Stimulated activated CD8-positive, alpha-beta memory T cell treated with anti-CD3 and anti-CD28 coated beads, Interleukin-12 subunit alpha, Interleukin-12 subunit beta, amount 100 ng/mL, for 24 hours (primary cell): ENCODE results near the gene SELENOM.
"Not testable (repeated sequence)": the region's sequence is repeated elsewhere in the genome, so short reads cannot be mapped to it uniquely, and the experiment has no call there.

Experiments
- DNase-seq: peaks from one replicate; pipeline ENCODE4 v3.0.0-alpha.2; 2020; ENCODE audit errors: extremely low read depth

The SELENOM gene

GRCh38 chr22:31090217-31091085 is 16.9 kb downstream of the SELENOM start:
- DNase-seq = no peak

DNA sequence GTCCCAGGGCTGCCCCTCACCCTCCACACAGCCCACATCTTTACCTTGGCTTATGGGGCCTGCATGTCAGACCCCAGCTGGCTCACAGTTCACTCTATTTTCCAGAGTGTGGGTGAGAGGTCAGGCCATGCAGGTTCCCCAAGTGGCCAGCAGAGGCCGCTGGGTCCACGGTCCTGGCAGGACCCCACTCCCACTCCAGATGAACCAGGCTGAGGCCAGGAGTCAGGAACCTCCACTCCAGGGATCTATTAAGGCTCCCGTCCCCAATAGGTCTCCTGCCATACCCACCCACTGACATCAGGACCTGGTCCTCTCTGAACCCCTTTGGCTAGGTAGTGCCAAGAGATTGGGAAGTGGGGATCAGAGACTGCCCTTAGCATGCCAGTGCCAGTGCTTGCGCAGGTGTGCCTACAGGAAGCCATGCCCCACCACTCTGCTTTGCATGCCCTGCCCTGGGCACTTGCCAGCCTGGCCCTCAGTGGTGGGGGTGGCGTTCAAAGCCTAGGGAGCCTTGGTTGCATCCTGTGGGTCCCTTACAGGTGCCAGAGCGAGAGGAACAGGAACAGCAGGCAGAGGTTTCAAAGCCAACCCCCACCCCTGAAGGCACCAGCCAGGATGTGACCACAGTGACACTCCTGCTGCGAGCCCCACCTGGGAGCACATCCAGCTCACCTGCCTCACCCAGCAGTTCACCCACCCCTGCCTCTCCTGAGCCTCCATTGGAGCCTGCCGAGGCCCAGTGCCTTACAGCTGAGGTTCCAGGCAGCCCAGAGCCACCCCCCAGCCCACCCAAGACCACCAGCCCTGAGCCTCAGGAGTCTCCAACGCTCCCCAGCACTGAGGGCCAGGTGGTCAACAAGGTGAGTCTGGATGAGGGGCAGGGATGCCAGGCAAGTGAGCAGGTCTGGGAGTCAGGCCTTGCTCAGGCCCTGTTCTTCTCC is 17.9 kb downstream of the SELENOM start:
- DNase-seq = no peak

- DNase-seq = no peak
Measured at GRCh38 chr22:31088233-31088986, 19.0 kb downstream of the SELENOM start.

GRCh38 chr22:31087744-31088215 is 19.6 kb downstream of the SELENOM start:
- no peak for DNase-seq

DNA sequence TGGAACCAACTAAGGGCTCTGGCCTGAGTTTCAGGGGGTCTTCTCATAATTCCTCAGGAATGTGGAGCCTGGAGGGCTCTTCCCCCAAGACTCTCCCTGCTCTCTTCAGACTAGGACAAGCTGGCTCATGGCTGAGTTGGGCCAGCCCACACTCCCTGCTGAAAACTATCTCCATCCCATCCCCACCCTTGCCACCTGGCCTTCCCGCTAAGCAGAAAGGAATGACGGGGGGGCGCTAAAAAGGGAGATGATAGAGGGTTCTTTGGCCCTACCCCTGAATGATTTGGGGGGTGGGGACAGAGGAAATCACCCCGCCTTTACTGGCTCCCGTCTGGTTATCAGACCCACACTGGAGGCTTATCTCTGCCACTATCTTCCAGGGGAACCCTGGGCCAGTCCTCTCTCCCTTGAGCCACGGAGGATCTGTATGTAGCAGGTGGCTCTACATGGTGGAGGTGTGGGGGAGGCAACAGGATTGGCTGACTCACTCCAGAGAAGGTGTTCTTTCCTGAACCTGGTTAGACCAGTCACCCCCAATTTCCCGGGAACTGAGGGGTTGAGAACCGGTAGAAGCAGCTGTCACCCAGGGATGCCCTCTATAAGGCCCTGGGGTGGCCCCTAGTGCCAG is 20.6 kb downstream of the SELENOM start:
- no peak for DNase-seq

- DNase-seq = no peak
Measured at GRCh38 chr22:31085928-31086327, 21.4 kb downstream of the SELENOM start.

DNA sequence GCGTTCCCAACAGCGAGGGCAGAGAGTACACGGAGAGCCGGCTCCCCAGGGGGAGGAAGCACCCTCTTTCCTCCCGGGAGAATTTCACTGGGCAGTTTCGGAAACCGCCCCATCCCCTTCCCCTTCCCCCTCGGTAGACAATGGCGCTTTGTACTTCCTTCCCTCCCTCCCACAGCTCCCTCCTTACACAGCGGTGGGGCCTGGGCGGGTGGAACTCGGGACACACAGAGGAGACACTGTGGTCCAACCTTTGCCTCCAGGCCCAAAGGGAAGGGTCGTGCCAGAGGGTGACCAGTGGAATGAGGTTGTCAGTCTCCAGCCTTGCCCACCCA is 21.9 kb downstream of the SELENOM start:
- DNase-seq = no peak

GRCh38 chr22:31084811-31085492 is 22.4 kb downstream of the SELENOM start:
- DNase-seq = peak; percentile 82

GRCh38 chr22:31083923-31084810 is 23.2 kb downstream of the SELENOM start:
- DNase-seq = no peak

GRCh38 chr22:31083377-31083768 is 24.0 kb downstream of the SELENOM start:
- DNase-seq = no peak

GRCh38 chr22:31082606-31083376 is 24.6 kb downstream of the SELENOM start:
- no peak for DNase-seq

DNA sequence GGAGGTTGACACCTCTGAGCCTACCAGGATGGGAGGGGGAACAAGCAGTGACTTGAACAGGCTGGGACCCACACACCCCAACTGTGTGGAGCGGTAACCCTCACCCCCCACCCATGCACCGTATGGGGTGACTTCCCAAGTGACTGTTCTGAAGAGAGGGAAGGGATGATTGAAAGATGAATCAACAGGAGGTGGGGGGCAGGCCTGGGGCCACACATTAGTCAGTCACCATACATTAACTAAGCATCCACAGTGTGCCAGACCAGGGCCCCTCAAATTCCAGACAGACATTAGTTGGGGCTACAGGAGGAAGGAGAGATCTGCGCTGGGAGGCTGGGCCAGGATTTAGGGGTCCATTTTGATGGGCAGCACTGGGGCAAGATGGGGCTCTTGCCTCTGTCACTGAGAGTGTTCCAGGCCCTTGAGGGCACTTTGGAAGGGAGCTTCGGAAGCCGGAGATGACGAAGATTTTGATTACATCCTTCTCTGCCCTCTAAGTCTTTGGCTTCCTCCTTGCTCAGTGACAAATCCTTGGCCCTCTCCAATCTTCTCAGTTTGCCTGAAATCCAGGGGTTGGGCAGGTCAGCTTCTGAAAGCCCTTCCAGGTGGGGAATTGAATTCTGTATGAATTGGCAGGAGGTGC is 25.3 kb downstream of the SELENOM start:
- no peak for DNase-seq

- DNase-seq = peak; percentile 65
Measured at GRCh38 chr22:31080848-31081649, 26.3 kb downstream of the SELENOM start, which contains the start of gene SMTN. Gene SMTN (plus strand): TSS chr22:31081318. CDS start chr22:31083259, 1,941 bp downstream.

DNA sequence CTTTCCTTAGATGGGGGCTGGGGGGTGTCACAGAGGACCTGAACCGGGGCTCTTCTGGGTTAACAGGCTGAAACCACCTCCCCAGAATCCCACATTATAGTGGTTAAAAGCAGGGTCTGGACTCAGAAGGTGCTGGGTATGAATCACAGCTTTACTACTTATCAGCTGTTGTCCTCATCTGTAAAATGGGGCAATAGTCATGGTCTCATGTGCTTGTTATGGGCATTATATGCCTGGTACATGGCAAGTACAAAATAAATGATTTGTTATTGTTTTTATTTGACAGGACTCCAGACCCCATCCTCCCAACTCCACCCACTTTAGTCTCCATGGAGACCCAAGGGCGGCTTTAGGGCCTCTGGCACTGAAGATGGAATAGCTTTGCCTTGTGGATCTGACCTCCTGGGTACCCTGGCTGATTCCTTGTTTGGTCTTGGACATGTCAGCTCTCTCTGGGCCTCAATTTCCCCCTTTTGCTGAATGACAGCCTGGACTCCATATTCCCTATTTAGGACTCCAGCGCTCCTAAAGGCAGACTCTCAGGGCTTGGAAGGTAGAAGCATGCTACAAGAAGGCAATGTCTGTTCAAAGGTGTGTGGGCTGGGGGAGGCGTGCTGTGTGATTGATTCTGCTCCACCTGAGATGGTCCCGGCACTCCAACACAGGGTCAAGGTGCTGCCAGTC is 27.1 kb downstream of the SELENOM start:
- DNase-seq = no peak

- no peak for DNase-seq
Measured at GRCh38 chr22:31079095-31079642, 28.2 kb downstream of the SELENOM start.

DNA sequence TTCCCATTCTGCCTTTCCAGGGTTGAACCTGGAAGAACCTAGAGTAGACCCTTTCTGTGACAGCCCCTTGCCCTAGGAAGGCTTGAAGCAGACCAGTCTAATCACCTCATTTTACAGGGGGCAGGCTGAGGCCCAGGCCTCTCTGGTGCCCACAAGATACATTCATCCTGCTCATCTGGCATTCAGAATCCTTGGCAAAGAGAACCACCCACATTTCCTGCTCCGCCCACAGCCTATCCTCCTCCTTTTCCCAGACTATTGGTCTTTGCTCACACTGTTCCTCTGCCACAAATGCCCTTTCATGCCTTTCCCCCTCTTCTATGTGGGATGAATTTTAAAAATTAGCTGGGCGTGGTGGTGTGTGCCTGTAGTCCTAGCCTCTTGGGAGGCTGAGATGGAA is 29.0 kb downstream of the SELENOM start:
- DNase-seq = not testable (repeated sequence)

- DNase-seq = no peak
Measured at GRCh38 chr22:31077681-31078080, 29.7 kb downstream of the SELENOM start.
